ENCODE measurements around the gene EPHA5.

Gene EPHA5

GRCh38 chr4:65654976-65655375 lies 15.3 kb downstream of the EPHA5 start:
- no peak overlapping the region for H3K27ac Mint-ChIP-seq
- H3K4me1 Mint-ChIP-seq (ENCODE audit: low read depth), result no peaks in the 10 kb centered on the region
- H3K36me3 Mint-ChIP-seq (ENCODE audit: low read depth), result no peaks in the 10 kb centered on the region
- H3K9me3 Mint-ChIP-seq, result peaks cover 9% of the 10 kb centered on the region
- H3K4me3 Mint-ChIP-seq, result no peak overlapping the region
- no peaks in the 10 kb centered on the region for H3K27me3 Mint-ChIP-seq
- DNase-seq, result no peak

GRCh38 chr4:65653740-65654361 lies 16.4 kb downstream of the EPHA5 start:
- H3K27me3 Mint-ChIP-seq, result no peaks in the 10 kb centered on the region
- no peak for DNase-seq
- H3K9me3 Mint-ChIP-seq, result peaks cover 5% of the 10 kb centered on the region
- no peaks in the 10 kb centered on the region for H3K4me1 Mint-ChIP-seq (ENCODE audit: low read depth)
- no peak overlapping the region for H3K27ac Mint-ChIP-seq
- no peaks in the 10 kb centered on the region for H3K36me3 Mint-ChIP-seq (ENCODE audit: low read depth)
- no peak overlapping the region for H3K4me3 Mint-ChIP-seq

GRCh38 chr4:65651751-65652150 lies 18.5 kb downstream of the EPHA5 start:
- no peaks in the 10 kb centered on the region for H3K36me3 Mint-ChIP-seq (ENCODE audit: low read depth)
- no peak for DNase-seq
- no peak overlapping the region for H3K4me3 Mint-ChIP-seq
- H3K27ac Mint-ChIP-seq, result no peak overlapping the region
- no peaks in the 10 kb centered on the region for H3K4me1 Mint-ChIP-seq (ENCODE audit: low read depth)
- peaks cover 5% of the 10 kb centered on the region for H3K9me3 Mint-ChIP-seq
- no peaks in the 10 kb centered on the region for H3K27me3 Mint-ChIP-seq

DNA sequence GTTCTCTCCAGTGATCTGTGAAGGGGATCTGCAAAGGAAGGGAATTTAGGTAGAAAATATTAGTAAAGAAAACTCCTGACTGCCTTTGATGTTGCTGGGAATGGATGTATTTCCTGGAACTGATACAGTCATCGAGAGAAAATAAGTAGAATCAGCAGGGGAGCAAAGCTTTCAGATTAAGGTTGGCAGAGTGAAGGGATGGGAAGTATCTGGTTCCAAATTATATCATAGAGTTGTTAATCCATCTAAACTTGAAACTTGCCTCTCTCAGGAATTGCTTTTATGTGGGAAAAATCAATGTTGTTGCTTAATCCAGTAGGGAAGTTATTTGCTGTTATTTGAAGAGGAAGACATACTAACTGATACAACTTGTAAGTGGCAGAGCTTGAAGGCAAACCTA lies 19.3 kb downstream of the EPHA5 start:
- Mint-ChIP-seq H3K27ac (no peak overlapping the region), H3K9me3 (peaks cover 5% of the 10 kb centered on the region), H3K27me3 (no peaks in the 10 kb centered on the region), H3K4me3 (no peak overlapping the region), H3K36me3 (ENCODE audit: low read depth) (no peaks in the 10 kb centered on the region), H3K4me1 (ENCODE audit: low read depth) (no peaks in the 10 kb centered on the region)
- DNase-seq, result no peak

GRCh38 chr4:65646136-65646535 lies 24.2 kb downstream of the EPHA5 start:
- H3K4me3 Mint-ChIP-seq, result no peak overlapping the region
- H3K27me3 Mint-ChIP-seq, result no peaks in the 10 kb centered on the region
- H3K4me1 Mint-ChIP-seq (ENCODE audit: low read depth), result no peaks in the 10 kb centered on the region
- no peak for DNase-seq
- no peak overlapping the region for H3K27ac Mint-ChIP-seq
- H3K36me3 Mint-ChIP-seq (ENCODE audit: low read depth), result no peaks in the 10 kb centered on the region
- H3K9me3 Mint-ChIP-seq, result peaks cover 9% of the 10 kb centered on the region

- no peak overlapping the region for H3K27ac Mint-ChIP-seq
- DNase-seq, result no peak
- no peaks in the 10 kb centered on the region for H3K36me3 Mint-ChIP-seq (ENCODE audit: low read depth)
- H3K27me3 Mint-ChIP-seq, result no peaks in the 10 kb centered on the region
- peaks cover 10% of the 10 kb centered on the region for H3K9me3 Mint-ChIP-seq
- no peak overlapping the region for H3K4me3 Mint-ChIP-seq
- no peaks in the 10 kb centered on the region for H3K4me1 Mint-ChIP-seq (ENCODE audit: low read depth)
Observed at GRCh38 chr4:65645185-65645584, 25.1 kb downstream of the EPHA5 start.

DNA sequence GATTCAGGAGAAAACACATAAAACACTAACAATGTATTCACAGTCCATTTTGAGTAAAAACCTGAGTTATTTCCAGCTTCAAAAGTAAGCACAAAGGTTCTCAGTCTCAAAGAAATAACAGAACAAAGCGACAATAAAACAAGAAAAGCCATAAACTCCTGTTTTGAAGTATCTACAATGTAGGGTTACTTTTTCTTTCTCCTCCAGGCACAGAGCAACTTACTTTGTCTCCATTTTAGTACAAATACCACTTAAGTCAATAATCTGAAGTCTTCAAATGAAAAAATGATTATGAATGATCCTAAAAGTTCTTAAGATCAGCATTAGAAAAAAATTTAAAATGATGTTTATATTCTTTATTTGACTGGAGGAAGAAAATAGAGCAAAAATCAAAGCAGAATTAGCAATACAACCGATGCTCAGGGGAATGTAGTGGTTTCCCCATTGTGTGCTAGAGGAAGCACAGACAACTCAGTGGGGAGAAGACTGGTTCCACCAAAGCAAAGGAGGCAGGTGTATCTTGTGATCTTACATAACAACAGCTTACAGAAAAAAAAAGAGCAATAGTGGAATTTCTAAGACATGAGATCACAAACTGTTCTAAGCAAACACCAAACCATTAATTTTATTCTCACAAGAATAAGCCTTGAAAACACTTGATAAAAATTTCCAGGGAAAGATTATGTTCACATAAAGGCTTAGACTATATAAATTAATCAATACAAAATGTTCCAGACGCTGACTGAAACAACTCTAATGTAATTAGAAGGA lies 35.1 kb downstream of the EPHA5 start:
- no peak for DNase-seq
- no peaks in the 10 kb centered on the region for H3K27me3 Mint-ChIP-seq
- peaks cover 9% of the 10 kb centered on the region for H3K9me3 Mint-ChIP-seq
- no peak overlapping the region for H3K27ac Mint-ChIP-seq
- H3K4me3 Mint-ChIP-seq, result no peak overlapping the region
- no peaks in the 10 kb centered on the region for H3K4me1 Mint-ChIP-seq (ENCODE audit: low read depth)
- H3K36me3 Mint-ChIP-seq (ENCODE audit: low read depth), result no peaks in the 10 kb centered on the region

GRCh38 chr4:65624651-65625050 lies 45.6 kb downstream of the EPHA5 start:
- Mint-ChIP-seq H3K9me3 (no peaks in the 10 kb centered on the region), H3K36me3 (ENCODE audit: low read depth) (no peaks in the 10 kb centered on the region), H3K4me3 (no peak overlapping the region), H3K4me1 (ENCODE audit: low read depth) (no peaks in the 10 kb centered on the region), H3K27me3 (no peaks in the 10 kb centered on the region), H3K27ac (no peak overlapping the region)
- no peak for DNase-seq

- H3K27me3 Mint-ChIP-seq, result no peaks in the 10 kb centered on the region
- DNase-seq, result no peak
- H3K4me3 Mint-ChIP-seq, result no peak overlapping the region
Observed at GRCh38 chr4:65623506-65623905, 46.8 kb downstream of the EPHA5 start.

GRCh38 chr4:65617416-65617815 lies 52.9 kb downstream of the EPHA5 start:
- Mint-ChIP-seq H3K27me3 (no peaks in the 10 kb centered on the region), H3K36me3 (ENCODE audit: low read depth) (no peaks in the 10 kb centered on the region), H3K4me3 (no peak overlapping the region), H3K9me3 (peaks cover 3% of the 10 kb centered on the region), H3K4me1 (ENCODE audit: low read depth) (no peaks in the 10 kb centered on the region), H3K27ac (no peak overlapping the region)
- no peak for DNase-seq

More at GRCh38 chr4:65623506-65623905, 46.8 kb downstream of the EPHA5 start:
- Mint-ChIP-seq H3K36me3 (ENCODE audit: low read depth) (no peaks in the 10 kb centered on the region), H3K9me3 (no peaks in the 10 kb centered on the region), H3K4me1 (ENCODE audit: low read depth) (no peaks in the 10 kb centered on the region), H3K27ac (no peak overlapping the region)

DNA sequence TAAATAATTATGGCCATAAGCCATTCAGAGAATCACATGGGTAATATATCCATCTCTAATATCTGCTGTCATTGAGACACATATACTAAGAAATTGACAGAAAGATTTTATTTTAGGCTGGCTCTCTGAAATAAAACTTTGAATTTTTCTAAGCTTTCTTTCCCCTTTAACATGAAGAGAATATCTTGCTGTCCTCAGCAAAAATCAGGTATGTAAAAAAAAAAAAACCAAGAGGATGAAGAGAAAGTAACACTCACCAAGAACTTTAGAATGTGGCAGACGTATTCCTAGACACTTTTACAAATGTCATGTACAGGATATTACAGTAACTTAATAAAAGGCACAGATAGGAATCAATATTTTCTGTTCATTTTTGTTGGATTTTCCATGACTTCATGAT lies 65.8 kb downstream of the EPHA5 start:
- no peak overlapping the region for H3K27ac Mint-ChIP-seq
- H3K9me3 Mint-ChIP-seq, result peaks cover 6% of the 10 kb centered on the region
- no peak overlapping the region for H3K4me3 Mint-ChIP-seq

DNA sequence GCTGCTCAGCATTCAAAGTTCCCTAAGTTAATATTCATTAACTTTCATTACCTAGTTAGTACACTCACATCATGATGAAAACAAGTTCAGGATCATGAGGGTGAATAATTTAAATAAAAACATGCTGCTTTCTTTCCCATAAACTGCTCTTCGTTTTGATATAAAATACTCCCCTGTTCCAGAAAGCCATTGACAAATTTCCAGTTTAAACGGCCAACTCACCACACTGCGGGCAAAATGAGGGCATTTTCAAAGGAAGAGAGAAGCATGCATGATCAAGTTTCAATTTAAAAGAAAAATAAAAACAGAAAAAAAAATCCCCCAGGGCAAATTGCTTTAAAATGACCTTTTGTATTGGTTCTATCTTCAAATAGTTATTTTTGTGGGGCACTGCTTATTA lies 69.6 kb downstream of the EPHA5 start:
- Mint-ChIP-seq H3K9me3 (peaks cover 9% of the 10 kb centered on the region), H3K4me3 (no peak overlapping the region), H3K27ac (no peak overlapping the region), H3K36me3 (ENCODE audit: low read depth) (no peaks in the 10 kb centered on the region), H3K27me3 (no peaks in the 10 kb centered on the region), H3K4me1 (ENCODE audit: low read depth) (no peaks in the 10 kb centered on the region)
- no peak for DNase-seq

More for the DNA sequence above, 65.8 kb downstream of the EPHA5 start:
- H3K36me3 Mint-ChIP-seq (ENCODE audit: low read depth), result no peaks in the 10 kb centered on the region
- no peaks in the 10 kb centered on the region for H3K4me1 Mint-ChIP-seq (ENCODE audit: low read depth)
- H3K27me3 Mint-ChIP-seq, result no peaks in the 10 kb centered on the region
- DNase-seq, result no peak

DNA sequence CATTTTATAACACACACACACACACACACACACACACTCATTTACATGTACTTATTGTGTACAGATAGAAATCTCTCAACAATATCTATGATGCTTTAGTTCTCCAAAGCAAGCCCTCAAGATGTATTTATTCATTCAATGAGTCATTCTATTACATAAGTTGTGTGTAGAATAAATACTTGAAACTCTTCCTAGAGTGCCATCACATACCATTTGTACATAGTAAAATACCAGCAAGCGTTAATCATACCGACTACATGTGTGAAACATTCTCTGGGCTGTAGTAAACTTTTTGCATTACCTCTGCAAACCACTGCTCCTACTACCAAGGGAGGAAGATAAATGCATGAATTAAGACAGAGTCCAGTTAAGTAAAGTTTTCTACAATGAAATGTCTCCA lies 70.9 kb downstream of the EPHA5 start:
- no peaks in the 10 kb centered on the region for H3K36me3 Mint-ChIP-seq (ENCODE audit: low read depth)
- no peaks in the 10 kb centered on the region for H3K4me1 Mint-ChIP-seq (ENCODE audit: low read depth)
- no peak for DNase-seq
- no peaks in the 10 kb centered on the region for H3K27me3 Mint-ChIP-seq
- peaks cover 9% of the 10 kb centered on the region for H3K9me3 Mint-ChIP-seq
- no peak overlapping the region for H3K27ac Mint-ChIP-seq
- no peak overlapping the region for H3K4me3 Mint-ChIP-seq

DNA sequence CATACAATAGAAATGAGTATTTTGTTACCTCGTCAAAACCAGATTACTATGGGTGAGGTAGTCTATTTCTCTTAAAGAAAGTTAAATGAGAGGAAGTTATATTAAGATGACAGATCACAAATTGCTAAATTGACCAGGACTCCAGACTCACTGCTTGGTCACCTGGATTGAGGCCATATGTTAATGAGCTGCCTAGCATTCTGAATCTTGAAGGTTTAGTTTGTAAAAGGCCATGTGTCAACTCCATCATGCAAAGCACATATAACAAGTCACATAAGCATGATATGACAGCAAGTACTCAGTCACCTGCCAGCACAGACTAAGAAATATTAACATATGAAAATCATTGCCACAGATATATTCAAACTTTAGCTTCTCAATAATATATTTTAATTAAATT lies 72.6 kb downstream of the EPHA5 start:
- no peak overlapping the region for H3K27ac Mint-ChIP-seq
- no peaks in the 10 kb centered on the region for H3K36me3 Mint-ChIP-seq (ENCODE audit: low read depth)
- no peak for DNase-seq
- H3K4me1 Mint-ChIP-seq (ENCODE audit: low read depth), result no peaks in the 10 kb centered on the region
- H3K27me3 Mint-ChIP-seq, result no peaks in the 10 kb centered on the region
- no peak overlapping the region for H3K4me3 Mint-ChIP-seq
- peaks cover 12% of the 10 kb centered on the region for H3K9me3 Mint-ChIP-seq

DNA sequence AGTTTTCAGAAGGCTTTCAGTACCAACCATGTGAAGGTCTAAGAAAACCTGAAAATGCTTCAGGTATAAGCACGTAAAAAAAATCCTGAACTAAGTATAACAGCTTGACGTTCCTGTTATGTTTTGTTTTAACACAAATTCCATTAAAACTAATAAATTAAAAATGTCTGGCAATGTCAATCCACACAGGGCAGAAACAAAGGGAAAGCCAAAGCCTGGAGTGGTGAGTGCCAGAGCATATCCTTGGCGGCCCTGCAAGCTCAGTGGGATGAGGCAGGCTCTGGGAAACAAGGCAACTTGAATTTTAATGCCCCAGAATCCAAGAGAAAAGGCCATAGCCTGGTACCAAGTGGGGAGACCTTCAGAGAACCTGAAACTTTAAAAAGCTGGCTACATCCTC lies 78.2 kb downstream of the EPHA5 start:
- no peak overlapping the region for H3K27ac Mint-ChIP-seq
- no peaks in the 10 kb centered on the region for H3K27me3 Mint-ChIP-seq
- no peak for DNase-seq
- no peaks in the 10 kb centered on the region for H3K4me1 Mint-ChIP-seq (ENCODE audit: low read depth)
- no peaks in the 10 kb centered on the region for H3K36me3 Mint-ChIP-seq (ENCODE audit: low read depth)
- no peak overlapping the region for H3K4me3 Mint-ChIP-seq
- peaks cover 17% of the 10 kb centered on the region for H3K9me3 Mint-ChIP-seq
